Ectodermal cell (in vitro differentiated cells): Measurements from ENCODE around the gene KRTAP4-1.
"Not testable (repeated sequence)": the region's sequence is repeated elsewhere in the genome, so short reads cannot be mapped to it uniquely, and the experiment has no call there.

Source experiments
- H3K27ac ChIP-seq: 2 replicates; pipeline ENCODE4 v1.7.0; 2013; ENCODE audit warnings: mild to moderate bottlenecking, low read depth, low read length; ENCODE audit not compliant: insufficient read depth, poor library complexity, severe bottlenecking
- H3K27me3 ChIP-seq: 2 replicates; pipeline ENCODE4 v1.7.0; 2013; ENCODE audit warnings: mild to moderate bottlenecking, low read length; ENCODE audit not compliant: insufficient read depth, control insufficient read depth, poor library complexity, severe bottlenecking
- H3K36me3 ChIP-seq: one replicate; pipeline ENCODE4 v1.7.0; 2013; ENCODE audit warnings: low read length; ENCODE audit not compliant: control insufficient read depth, insufficient read depth
- H3K4me1 ChIP-seq: one replicate; pipeline ENCODE4 v1.7.0; 2013; ENCODE audit warnings: low read length; ENCODE audit not compliant: control insufficient read depth, insufficient read depth
- H3K4me3 ChIP-seq: 2 replicates; pipeline ENCODE4 v1.7.0; 2013; ENCODE audit warnings: low read depth, low read length, control low read depth; ENCODE audit not compliant: insufficient read depth
- H3K9me3 ChIP-seq: 2 replicates; pipeline ENCODE4 v1.7.0; 2013; ENCODE audit warnings: mild to moderate bottlenecking, low read length, moderate library complexity; ENCODE audit not compliant: control insufficient read depth
- WGBS, 2 experiments: methylation state at CpG; one replicate each; pipeline ENCODE4 v1.1.7; 2013; ENCODE audit warnings: missing lambda C conversion rate in 2 of 2; 5-methylcytosine and 5-hydroxymethylcytosine counted together

KRTAP4-1 gene

DNA sequence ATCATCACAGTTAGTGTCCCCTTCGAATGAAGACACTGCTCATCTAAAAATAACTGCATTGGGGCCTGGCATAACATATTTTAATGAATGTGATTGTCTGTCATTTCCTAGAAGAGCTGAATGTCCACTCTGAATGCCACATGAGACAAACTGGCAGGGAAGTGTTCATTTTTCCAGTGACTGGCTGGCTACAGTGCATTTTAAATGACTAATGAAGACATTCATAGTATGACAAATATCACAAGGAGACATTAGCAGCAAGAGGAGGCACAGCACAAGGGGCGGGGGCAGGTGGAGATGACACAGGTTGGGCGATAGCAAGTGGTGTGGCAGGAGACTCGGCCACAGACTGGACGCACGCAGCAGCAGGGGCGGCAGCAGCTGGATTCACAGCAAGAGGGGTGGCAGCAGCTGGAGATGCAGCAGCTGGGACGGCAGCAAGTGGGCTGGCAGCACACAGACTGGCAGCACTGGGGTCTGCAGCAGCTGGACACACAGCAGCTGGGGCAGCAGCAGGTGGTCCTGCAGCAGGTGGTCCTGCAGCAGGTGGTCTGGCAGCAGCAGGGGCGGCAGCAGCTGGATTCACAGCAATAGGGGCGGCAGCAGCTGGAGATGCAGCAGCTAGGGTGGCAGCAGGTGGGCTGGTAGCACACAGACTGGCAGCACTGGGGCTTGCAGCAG, 35.6 kb downstream of the KRTAP4-1 start:
- H3K4me3 ChIP-seq, H3K4me1 ChIP-seq, H3K9me3 ChIP-seq, H3K27me3 ChIP-seq, H3K36me3 ChIP-seq, H3K27ac ChIP-seq: not testable (repeated sequence)
- 86% methylated on average over 10 of the region's 10 CpGs for WGBS, 2 experiments

DNA sequence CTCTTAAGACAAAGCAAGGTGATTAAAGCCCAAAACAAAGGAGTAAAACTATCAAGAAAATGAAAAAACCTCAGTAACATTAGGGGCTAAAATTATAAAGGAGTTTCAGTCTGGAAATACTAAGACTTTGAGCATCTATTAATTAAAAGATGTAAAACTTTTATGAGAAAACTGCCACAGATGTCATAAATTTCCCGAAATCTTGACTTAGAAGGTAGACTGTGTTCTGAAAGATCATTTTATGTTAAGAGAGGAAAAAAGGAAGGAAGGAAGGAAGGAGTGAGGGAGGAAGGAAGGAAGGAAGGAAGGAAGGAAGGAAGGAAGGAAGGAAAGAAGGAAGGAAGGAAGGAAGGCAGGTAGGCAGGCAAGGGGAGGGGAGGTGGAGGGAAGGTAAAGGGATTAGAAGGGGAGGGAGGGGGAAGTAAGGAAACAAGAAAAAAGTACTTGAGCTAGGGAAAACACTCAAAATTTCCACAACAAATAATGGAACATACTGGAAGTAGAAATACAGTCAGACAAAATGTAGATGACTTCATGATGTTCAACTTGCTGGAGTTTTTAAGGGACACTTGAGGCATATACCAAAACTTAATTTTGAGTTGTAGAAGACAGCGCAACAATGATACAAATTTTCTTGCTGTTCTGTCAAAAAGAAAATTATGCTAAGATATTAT, 37.0 kb downstream of the KRTAP4-1 start:
- no peak overlapping the region for H3K27ac ChIP-seq
- H3K4me3 ChIP-seq: no peak overlapping the region
- no peaks in the 10 kb centered on the region for H3K9me3 ChIP-seq
- 93 to 100% methylated on average over 2 of the region's 2 CpGs for WGBS, 2 experiments
- no peaks in the 10 kb centered on the region for H3K36me3 ChIP-seq
- H3K27me3 ChIP-seq: no peaks in the 10 kb centered on the region
- H3K4me1 ChIP-seq: no peaks in the 10 kb centered on the region

DNA sequence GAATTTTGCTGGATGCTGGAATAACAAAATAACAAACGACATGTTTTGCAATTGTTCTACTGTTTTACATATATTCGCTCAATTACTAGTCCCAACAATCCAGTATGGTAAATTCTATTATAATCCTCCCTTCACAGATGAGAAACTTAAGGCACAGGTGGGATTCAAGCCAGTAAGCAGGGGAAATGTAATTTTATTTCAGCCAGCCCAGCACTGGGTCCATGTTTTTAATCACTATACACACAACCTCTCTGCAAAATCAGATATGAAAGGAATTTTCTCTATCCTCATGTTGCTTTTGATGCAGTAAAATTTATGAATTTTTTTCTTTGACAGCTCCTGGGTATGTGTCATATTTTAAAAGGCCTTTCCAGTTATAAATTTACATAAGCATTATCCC, 39.5 kb downstream of the KRTAP4-1 start:
- 97 to 100% methylated on average over 2 of the region's 2 CpGs for WGBS, 2 experiments

DNA sequence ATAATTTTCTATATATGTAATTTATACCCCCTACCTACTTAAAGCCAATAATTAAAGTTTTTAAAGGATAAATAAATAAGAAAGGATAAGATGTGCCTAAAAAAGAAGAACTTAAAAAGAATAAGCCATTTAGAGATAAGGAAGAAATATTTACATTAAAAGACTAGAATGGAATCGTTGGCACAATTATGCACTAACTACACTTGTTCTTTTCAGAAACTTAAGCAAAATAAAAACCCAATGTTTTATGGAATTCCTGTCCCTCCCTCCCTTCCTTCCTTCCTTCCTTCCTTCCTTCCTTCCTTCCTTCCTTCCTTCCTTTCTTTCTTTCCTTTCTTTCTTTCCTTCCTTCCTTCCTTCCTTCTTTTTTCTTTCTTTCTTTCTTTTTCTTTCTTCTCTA, 39.9 kb downstream of the KRTAP4-1 start:
- Histone ChIP-seq H3K9me3 (no peaks in the 10 kb centered on the region), H3K36me3 (no peaks in the 10 kb centered on the region), H3K4me1 (no peaks in the 10 kb centered on the region), H3K4me3 (no peak overlapping the region), H3K27ac (no peak overlapping the region), H3K27me3 (no peaks in the 10 kb centered on the region)
- 94 to 100% methylated on average over 1 of the region's 1 CpG for WGBS, 2 experiments

More for the DNA sequence above, 39.5 kb downstream of the KRTAP4-1 start:
- no peaks in the 10 kb centered on the region for H3K9me3 ChIP-seq
- H3K36me3 ChIP-seq: no peaks in the 10 kb centered on the region
- H3K27me3 ChIP-seq: no peaks in the 10 kb centered on the region
- no peak overlapping the region for H3K27ac ChIP-seq
- no peaks in the 10 kb centered on the region for H3K4me1 ChIP-seq
- H3K4me3 ChIP-seq: no peak overlapping the region

DNA sequence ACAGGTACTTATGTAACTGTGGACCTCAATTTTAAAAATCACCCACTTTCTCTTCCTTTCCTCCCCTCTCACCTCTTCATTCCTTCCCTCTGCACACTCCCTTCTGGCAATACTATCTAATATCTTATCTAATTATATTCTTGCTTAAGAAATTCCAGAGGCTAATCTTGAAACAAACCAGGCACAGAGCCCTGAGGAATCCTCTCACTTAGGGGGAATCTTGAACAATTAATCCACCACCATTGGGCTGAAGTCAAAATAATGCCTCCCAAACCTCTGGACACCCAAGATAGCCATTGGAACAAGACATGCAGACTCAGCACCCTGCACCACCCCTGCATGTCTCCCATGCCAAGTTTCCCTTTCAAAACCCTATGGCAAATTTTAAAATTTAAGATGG, 43.4 kb downstream of the KRTAP4-1 start:
- H3K36me3 ChIP-seq: no peaks in the 10 kb centered on the region
- no peaks in the 10 kb centered on the region for H3K9me3 ChIP-seq
- H3K4me3 ChIP-seq: no peak overlapping the region
- no peaks in the 10 kb centered on the region for H3K4me1 ChIP-seq
- H3K27me3 ChIP-seq: no peaks in the 10 kb centered on the region
- H3K27ac ChIP-seq: no peak overlapping the region

DNA sequence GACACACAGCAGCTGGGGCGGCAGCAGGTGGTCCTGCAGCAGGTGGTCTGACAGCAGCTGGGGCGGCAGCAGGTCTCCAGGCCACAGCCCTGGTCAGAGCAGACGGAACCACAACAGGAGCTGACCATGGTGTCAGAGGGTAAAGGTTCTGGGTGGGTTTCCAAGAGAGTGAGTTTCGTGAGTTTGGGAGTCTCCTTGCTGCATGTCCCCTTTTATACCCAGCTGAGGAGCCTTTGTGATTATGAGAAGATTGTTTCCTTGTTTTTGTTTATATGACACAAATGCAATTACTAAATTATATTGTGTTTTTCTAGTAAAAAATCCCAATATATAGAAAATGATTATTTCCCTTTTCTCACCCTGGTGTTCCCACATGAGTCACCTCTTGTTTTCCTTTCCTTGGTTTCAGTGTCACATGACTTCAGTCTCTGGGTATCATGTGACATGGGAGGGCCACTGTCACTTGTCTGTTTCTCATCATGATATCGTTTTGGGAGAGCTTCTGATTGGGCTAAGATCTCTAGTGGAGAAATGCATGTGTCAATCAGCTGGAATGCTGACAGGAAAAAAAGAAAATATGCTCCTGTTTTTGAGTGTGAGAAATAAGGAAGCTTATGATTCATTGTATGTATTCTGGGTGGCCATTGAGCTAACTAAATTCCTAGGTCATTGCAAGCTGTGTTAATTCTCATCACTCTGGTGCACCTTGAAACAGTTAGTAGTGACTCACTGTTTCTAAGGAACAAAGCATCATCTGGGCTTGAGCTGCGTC, 44.2 kb downstream of the KRTAP4-1 start, which contains the start of gene KRTAP4-6:
TSS of gene KRTAP4-6 (minus strand) at position 185 of the 772 bp plus-strand sequence. CDS start at position 128, 57 bp downstream.
- 86 to 96% methylated on average over 6 of the region's 6 CpGs for WGBS, 2 experiments
- Histone ChIP-seq H3K27ac (no peak within 1 kb of the TSS), H3K4me3 (no peak within 1 kb of the TSS), H3K36me3 (no peaks in the 10 kb centered on the region), H3K27me3 (no peaks in the 10 kb centered on the region), H3K4me1 (no peaks in the 10 kb centered on the region), H3K9me3 (no peaks in the 10 kb centered on the region)

DNA sequence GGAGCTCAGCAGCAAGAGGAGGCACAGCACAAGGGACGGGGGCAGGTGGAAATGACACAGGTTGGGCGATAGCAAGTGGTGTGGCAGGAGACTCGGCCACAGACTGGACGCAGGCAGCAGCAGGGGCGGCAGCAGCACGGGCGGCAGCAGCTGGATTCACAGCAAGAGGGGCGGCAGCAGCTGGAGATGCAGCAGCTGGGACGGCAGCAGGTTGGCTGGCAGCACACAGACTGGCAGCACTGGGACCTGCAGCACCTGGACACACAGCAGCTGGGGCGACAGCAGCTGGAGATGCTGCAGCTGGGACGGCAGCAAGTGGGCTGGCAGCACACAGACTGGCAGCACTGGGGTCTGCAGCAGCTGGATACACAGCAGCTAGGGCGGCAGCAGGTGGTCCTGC, 44.8 kb downstream of the KRTAP4-1 start:
- not testable (repeated sequence) for H3K27me3 ChIP-seq

More for the DNA sequence above, 44.8 kb downstream of the KRTAP4-1 start:
- H3K27ac ChIP-seq, H3K9me3 ChIP-seq, H3K4me3 ChIP-seq, H3K4me1 ChIP-seq, H3K36me3 ChIP-seq: not testable (repeated sequence)
- WGBS, 2 experiments: 87 to 91% methylated on average over 12 of the region's 12 CpGs
